Activated naive CD8-positive, alpha-beta T cell (primary cell): ENCODE results near the gene EYS.

Experiments
- H3K27ac Mint-ChIP-seq: one replicate; pipeline ENCODE4 v1.8.0; 2021; ENCODE audit warnings: mixed read lengths
- H3K27me3 Mint-ChIP-seq: one replicate; pipeline ENCODE4 v1.8.0; 2021; ENCODE audit warnings: mixed read lengths
- H3K36me3 Mint-ChIP-seq: one replicate; pipeline ENCODE4 v1.8.0; 2021; ENCODE audit warnings: mixed read lengths
- H3K4me1 Mint-ChIP-seq: one replicate; pipeline ENCODE4 v1.8.0; 2021; ENCODE audit warnings: low read depth, mixed read lengths
- H3K4me3 Mint-ChIP-seq: one replicate; pipeline ENCODE4 v1.8.0; 2021; ENCODE audit warnings: mild to moderate bottlenecking, mixed read lengths
- H3K9me3 Mint-ChIP-seq: one replicate; pipeline ENCODE4 v1.8.0; 2021; ENCODE audit warnings: low read depth, mixed read lengths

EYS gene

GRCh38 chr6:65262241-65262640 is 444.8 kb downstream of the EYS start:
- no peaks in the 10 kb centered on the region for H3K4me1 Mint-ChIP-seq
- H3K27ac Mint-ChIP-seq = no peak overlapping the region
- H3K9me3 Mint-ChIP-seq = peaks cover 10% of the 10 kb centered on the region
- H3K36me3 Mint-ChIP-seq = no peaks in the 10 kb centered on the region
- H3K27me3 Mint-ChIP-seq = no peaks in the 10 kb centered on the region
- H3K4me3 Mint-ChIP-seq = no peak overlapping the region

- peaks cover 10% of the 10 kb centered on the region for H3K9me3 Mint-ChIP-seq
- H3K27me3 Mint-ChIP-seq = no peaks in the 10 kb centered on the region
- no peaks in the 10 kb centered on the region for H3K36me3 Mint-ChIP-seq
- H3K4me3 Mint-ChIP-seq = no peak overlapping the region
- H3K4me1 Mint-ChIP-seq = no peaks in the 10 kb centered on the region
- H3K27ac Mint-ChIP-seq = no peak overlapping the region
These were observed 447.0 kb downstream of the EYS start for GRCh38 chr6:65259982-65260381.

- H3K27me3 Mint-ChIP-seq = no peaks in the 10 kb centered on the region
- no peaks in the 10 kb centered on the region for H3K36me3 Mint-ChIP-seq
- no peaks in the 10 kb centered on the region for H3K4me1 Mint-ChIP-seq
- H3K4me3 Mint-ChIP-seq = no peak overlapping the region
- H3K9me3 Mint-ChIP-seq = peaks cover 10% of the 10 kb centered on the region
- no peak overlapping the region for H3K27ac Mint-ChIP-seq
These were observed 448.0 kb downstream of the EYS start for GRCh38 chr6:65259059-65259458.

DNA sequence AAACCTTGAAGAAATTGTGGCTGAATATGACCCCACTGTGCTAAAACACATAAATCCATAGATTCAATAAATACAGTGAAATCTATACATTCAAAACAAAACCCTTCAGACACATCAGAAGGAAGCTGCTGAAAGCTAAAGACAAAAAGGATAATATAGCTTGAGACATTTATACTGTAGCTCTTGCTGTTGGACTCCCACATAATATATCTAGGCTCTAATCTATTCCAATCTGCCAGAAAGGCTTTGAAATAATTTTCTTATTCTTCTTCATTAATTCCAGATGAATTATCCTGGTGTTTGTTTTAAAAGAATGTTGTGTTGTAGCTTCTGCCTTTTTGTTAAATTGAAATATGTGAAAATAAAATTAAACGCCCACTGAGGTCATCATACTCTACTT is 454.0 kb downstream of the EYS start:
- H3K4me1 Mint-ChIP-seq = no peaks in the 10 kb centered on the region
- H3K36me3 Mint-ChIP-seq = no peaks in the 10 kb centered on the region
- peaks cover 6% of the 10 kb centered on the region for H3K9me3 Mint-ChIP-seq
- no peak overlapping the region for H3K27ac Mint-ChIP-seq
- no peaks in the 10 kb centered on the region for H3K27me3 Mint-ChIP-seq
- H3K4me3 Mint-ChIP-seq = no peak overlapping the region

- no peak overlapping the region for H3K27ac Mint-ChIP-seq
- no peaks in the 10 kb centered on the region for H3K4me1 Mint-ChIP-seq
- H3K4me3 Mint-ChIP-seq = no peak overlapping the region
- no peaks in the 10 kb centered on the region for H3K27me3 Mint-ChIP-seq
- H3K36me3 Mint-ChIP-seq = no peaks in the 10 kb centered on the region
- peaks cover 6% of the 10 kb centered on the region for H3K9me3 Mint-ChIP-seq
These were observed 458.9 kb downstream of the EYS start for GRCh38 chr6:65248101-65248610.

GRCh38 chr6:65231616-65232015 is 475.4 kb downstream of the EYS start:
- Mint-ChIP-seq H3K27me3 (no peaks in the 10 kb centered on the region), H3K27ac (no peak overlapping the region), H3K36me3 (no peaks in the 10 kb centered on the region), H3K4me1 (no peaks in the 10 kb centered on the region), H3K9me3 (peaks cover 14% of the 10 kb centered on the region), H3K4me3 (no peak overlapping the region)

DNA sequence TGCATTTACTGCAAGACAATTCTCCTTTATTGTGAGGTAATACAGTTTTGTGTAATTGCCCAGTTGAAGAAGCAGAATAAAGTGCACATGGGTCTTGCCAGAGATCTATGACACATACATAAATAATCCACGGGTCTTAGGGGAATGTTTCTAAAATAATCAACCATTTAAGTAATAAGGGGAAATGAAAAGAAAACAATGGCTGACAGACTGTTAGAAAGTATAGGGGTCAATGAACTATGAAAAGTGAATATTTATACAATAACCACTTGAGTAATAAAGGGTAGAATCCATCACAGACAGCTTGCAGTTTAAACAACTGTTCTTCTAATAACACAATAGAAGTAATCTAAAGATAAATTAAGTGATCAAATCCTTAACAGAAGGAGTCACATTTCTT is 477.2 kb downstream of the EYS start:
- Mint-ChIP-seq H3K36me3 (no peaks in the 10 kb centered on the region), H3K27ac (no peak overlapping the region), H3K9me3 (peaks cover 14% of the 10 kb centered on the region), H3K4me1 (no peaks in the 10 kb centered on the region), H3K4me3 (no peak overlapping the region), H3K27me3 (no peaks in the 10 kb centered on the region)

- Mint-ChIP-seq H3K4me3 (no peak overlapping the region), H3K9me3 (peaks cover 11% of the 10 kb centered on the region), H3K27ac (no peak overlapping the region), H3K36me3 (no peaks in the 10 kb centered on the region), H3K27me3 (no peaks in the 10 kb centered on the region), H3K4me1 (no peaks in the 10 kb centered on the region)
These were observed 485.9 kb downstream of the EYS start for GRCh38 chr6:65221153-65221552.

DNA sequence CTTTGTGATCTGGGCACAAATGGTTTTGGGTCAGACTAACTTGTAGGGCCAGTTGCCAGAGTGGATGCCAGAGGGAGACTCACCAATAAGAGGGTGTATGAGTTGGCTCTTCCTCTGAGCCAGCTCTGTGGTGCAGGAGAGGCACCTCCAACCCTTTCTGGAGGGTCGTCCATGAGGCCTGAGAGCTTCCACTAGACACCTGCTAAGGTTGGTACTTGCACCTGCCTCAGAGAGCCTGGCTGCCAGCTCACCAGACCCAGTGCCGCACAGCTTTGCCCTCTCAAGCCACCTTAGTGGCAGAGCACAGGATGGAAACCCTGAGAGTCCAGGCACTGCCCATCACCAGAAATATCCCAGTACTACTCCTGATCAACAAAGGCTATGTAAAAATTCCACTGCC is 504.3 kb downstream of the EYS start:
- peaks cover 29% of the 10 kb centered on the region for H3K9me3 Mint-ChIP-seq
- no peaks in the 10 kb centered on the region for H3K27me3 Mint-ChIP-seq
- H3K36me3 Mint-ChIP-seq = no peaks in the 10 kb centered on the region
- H3K27ac Mint-ChIP-seq = no peak overlapping the region
- no peak overlapping the region for H3K4me3 Mint-ChIP-seq
- no peaks in the 10 kb centered on the region for H3K4me1 Mint-ChIP-seq

DNA sequence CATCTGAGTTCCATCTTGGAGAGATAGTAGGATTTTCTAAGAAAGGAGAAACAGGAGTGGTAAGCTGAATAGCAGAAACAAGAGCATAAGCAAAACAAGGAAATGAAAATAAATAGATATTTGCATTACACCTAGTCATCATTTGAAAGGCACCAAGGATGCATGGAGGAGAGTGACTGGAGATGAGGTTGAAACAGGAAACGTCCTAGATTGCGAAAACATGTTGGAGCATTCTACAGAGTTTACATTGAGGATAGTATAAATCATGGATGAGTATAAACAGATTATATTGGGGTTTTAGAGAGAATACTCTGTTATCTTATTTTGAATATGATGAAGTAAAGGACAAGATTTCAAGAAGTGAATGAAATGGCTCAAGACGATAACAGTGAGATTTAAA is 507.3 kb downstream of the EYS start:
- Mint-ChIP-seq H3K4me1 (no peaks in the 10 kb centered on the region), H3K36me3 (no peaks in the 10 kb centered on the region), H3K4me3 (no peak overlapping the region), H3K27me3 (no peaks in the 10 kb centered on the region), H3K27ac (no peak overlapping the region), H3K9me3 (peaks cover 13% of the 10 kb centered on the region)

- no peaks in the 10 kb centered on the region for H3K4me1 Mint-ChIP-seq
- no peak overlapping the region for H3K27ac Mint-ChIP-seq
- peaks cover 10% of the 10 kb centered on the region for H3K9me3 Mint-ChIP-seq
- H3K36me3 Mint-ChIP-seq = no peaks in the 10 kb centered on the region
- H3K27me3 Mint-ChIP-seq = no peaks in the 10 kb centered on the region
- H3K4me3 Mint-ChIP-seq = no peak overlapping the region
These were observed 507.9 kb downstream of the EYS start for GRCh38 chr6:65199121-65199520.

DNA sequence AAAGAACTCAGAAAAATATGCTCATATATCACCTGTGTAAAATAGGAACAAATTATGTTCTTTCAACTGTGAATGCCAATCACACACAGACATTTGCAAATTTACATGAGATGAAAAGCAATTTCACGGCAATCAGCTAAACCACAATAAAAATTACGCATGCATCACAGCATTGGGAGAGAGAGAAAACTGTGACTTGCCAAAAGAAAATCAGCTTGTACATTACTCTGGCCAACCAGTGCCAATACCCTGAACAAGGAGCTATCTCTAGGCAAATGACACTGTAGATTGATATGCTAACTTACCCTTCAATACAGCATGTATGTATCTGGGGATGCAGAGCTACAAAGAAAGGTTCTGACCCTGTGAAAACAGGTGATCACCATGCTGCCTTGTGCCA is 515.6 kb downstream of the EYS start:
- Mint-ChIP-seq H3K27ac (no peak overlapping the region), H3K9me3 (peaks cover 7% of the 10 kb centered on the region), H3K27me3 (no peaks in the 10 kb centered on the region), H3K36me3 (no peaks in the 10 kb centered on the region), H3K4me3 (no peak overlapping the region), H3K4me1 (no peaks in the 10 kb centered on the region)

GRCh38 chr6:65189236-65189881 is 517.7 kb downstream of the EYS start:
- peaks cover 7% of the 10 kb centered on the region for H3K9me3 Mint-ChIP-seq
- no peaks in the 10 kb centered on the region for H3K4me1 Mint-ChIP-seq
- no peaks in the 10 kb centered on the region for H3K27me3 Mint-ChIP-seq
- H3K27ac Mint-ChIP-seq = no peak overlapping the region
- H3K4me3 Mint-ChIP-seq = no peak overlapping the region
- H3K36me3 Mint-ChIP-seq = no peaks in the 10 kb centered on the region

DNA sequence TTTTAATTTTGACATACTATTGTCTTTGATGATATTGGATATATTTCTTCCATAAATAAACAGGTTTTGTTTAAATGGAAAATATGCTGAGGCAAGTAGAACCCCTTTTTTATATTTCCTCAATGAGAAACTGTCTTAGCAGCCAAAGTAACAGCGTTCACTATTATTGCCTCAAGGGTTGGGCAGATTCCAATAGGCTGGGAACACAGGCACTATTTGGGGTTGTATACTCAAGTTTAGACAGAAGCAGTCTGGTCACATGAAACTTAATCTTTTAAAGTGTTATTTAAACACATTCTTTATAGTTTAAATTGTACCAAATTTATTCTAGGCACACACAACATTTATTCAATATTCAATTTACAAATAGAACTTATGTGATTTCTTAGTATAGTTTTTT is 520.2 kb downstream of the EYS start:
- no peak overlapping the region for H3K27ac Mint-ChIP-seq
- no peaks in the 10 kb centered on the region for H3K36me3 Mint-ChIP-seq

GRCh38 chr6:65182681-65183080 is 524.3 kb downstream of the EYS start:
- no peaks in the 10 kb centered on the region for H3K36me3 Mint-ChIP-seq
- no peaks in the 10 kb centered on the region for H3K27me3 Mint-ChIP-seq
- H3K9me3 Mint-ChIP-seq = peaks cover 4% of the 10 kb centered on the region
- no peak overlapping the region for H3K27ac Mint-ChIP-seq
- no peaks in the 10 kb centered on the region for H3K4me1 Mint-ChIP-seq
- H3K4me3 Mint-ChIP-seq = no peak overlapping the region

More for the DNA sequence above, 520.2 kb downstream of the EYS start:
- Mint-ChIP-seq H3K9me3 (peaks cover 7% of the 10 kb centered on the region), H3K4me1 (no peaks in the 10 kb centered on the region), H3K4me3 (no peak overlapping the region), H3K27me3 (no peaks in the 10 kb centered on the region)

- peaks cover 12% of the 10 kb centered on the region for H3K9me3 Mint-ChIP-seq
- H3K36me3 Mint-ChIP-seq = no peaks in the 10 kb centered on the region
- no peak overlapping the region for H3K4me3 Mint-ChIP-seq
- no peaks in the 10 kb centered on the region for H3K4me1 Mint-ChIP-seq
- no peaks in the 10 kb centered on the region for H3K27me3 Mint-ChIP-seq
- no peak overlapping the region for H3K27ac Mint-ChIP-seq
These were observed 536.8 kb downstream of the EYS start for GRCh38 chr6:65170273-65170672.
